ENCODE results near the gene NOS1AP. TPM values are rescaled to one million over a fixed set of nuclear protein-coding genes. Genes with fewer than 3 reads are reported as not detected.
"Not testable (repeated sequence)": the region's sequence is repeated elsewhere in the genome, so short reads cannot be mapped to it uniquely, and the experiment has no call there.

Gene NOS1AP
- polyA plus RNA-seq, 1 of the 3 experiments (the other 2 are of a cell fraction), result 0.03 TPM

DNA sequence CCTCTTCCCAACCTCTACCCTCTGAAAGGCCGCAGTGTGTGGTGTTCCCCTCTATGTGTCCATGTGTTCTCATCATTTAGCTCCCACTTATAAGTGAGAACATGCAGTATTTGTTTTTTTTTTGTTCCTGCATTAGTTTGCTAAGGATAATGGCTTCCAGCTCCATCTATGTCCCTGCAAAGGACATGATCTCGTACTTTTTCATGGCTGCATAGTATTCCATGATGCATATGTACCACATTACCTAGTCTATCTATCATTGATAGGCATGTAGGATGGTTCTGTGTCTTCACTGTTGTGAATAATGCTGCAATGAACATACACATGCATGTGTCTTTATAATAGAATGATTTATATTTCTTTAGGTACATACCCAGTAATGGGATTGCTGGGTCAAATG, 12.6 kb downstream of the NOS1AP start:
- H3K27ac ChIP-seq (ENCODE audit: low read depth in 2 of 2, low read length in 1 of 2); H2AFZ ChIP-seq (ENCODE audit: low read depth); H3K9ac ChIP-seq; H4K20me1 ChIP-seq (ENCODE audit: insufficient read depth); H3F3A ChIP-seq (replicated peaks; ENCODE audit: insufficient read depth); POLR2A ChIA-PET; H3K79me2 ChIP-seq (ENCODE audit: insufficient read depth); H3K9me3 ChIP-seq; H3K36me3 ChIP-seq (replicated peaks in 1 of 2; ENCODE audit: control insufficient read depth in 1 of 2, insufficient read depth in 2 of 2, low read length in 1 of 2); H3K27me3 ChIP-seq (ENCODE audit: insufficient read depth); H3K9me2 ChIP-seq; DNase-seq; H3K4me2 ChIP-seq; H3K4me3 ChIP-seq (ENCODE audit: low read depth in 2 of 2, low read length in 1 of 2): not testable (repeated sequence)
- WGBS (ENCODE audit: low lambda C conversion rate), result 20% methylated on average over 2 of the region's 2 CpGs
- peaks cover 6 to 11% of the 10 kb centered on the region in 2 experiments; a peak in 3 of 4 replicates for H3K4me1 ChIP-seq (ENCODE audit: control insufficient read depth in 1 of 2, insufficient read depth in 2 of 2, low read depth in 1 of 2, low read length in 1 of 2)
- CTCF ChIA-PET, result interaction anchor here (1.1 kb wide), 1 partner anchor 45 kb away, joined by 3 read pairs; no protein-coding TSS in a partner anchor

DNA sequence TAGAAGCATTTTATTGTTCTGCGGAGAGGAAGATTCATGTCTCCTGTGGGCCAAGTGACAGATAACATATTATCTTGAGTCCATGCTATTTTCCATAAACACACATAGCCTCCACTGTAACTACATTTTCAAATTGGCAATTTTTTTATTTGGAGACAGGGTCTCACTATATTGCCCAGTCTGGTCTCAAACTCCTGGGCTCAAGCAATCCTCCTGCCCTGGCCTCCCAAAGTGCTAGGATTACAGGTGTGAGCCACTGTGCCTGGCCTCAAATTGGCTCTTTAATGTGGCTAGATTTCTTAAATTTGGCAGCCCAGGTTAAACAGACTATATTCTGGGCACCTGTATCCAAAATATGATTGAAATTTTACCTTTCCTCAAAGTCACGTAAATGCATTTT, 13.8 kb downstream of the NOS1AP start:
- H4K20me1 ChIP-seq (ENCODE audit: insufficient read depth), result no peaks in the 10 kb centered on the region
- no peaks in the 10 kb centered on the region for H3K27me3 ChIP-seq (ENCODE audit: insufficient read depth)
- H3K36me3 ChIP-seq (replicated peaks in 1 of 2; ENCODE audit: control insufficient read depth in 1 of 2, insufficient read depth in 2 of 2, low read length in 1 of 2), result no peaks in the 10 kb centered on the region
- ChIA-PET CTCF (no interaction called here), POLR2A (no interaction called here)
- no peaks in the 10 kb centered on the region for H3K9me2 ChIP-seq
- H3K4me1 ChIP-seq (ENCODE audit: control insufficient read depth in 1 of 2, insufficient read depth in 2 of 2, low read depth in 1 of 2, low read length in 1 of 2), result peaks cover 6 to 11% of the 10 kb centered on the region in 2 experiments; a peak in 3 of 4 replicates
- H3K9ac ChIP-seq, result no peak overlapping the region
- WGBS (ENCODE audit: low lambda C conversion rate), result 81% methylated on average over 2 of the region's 2 CpGs
- no peaks in the 10 kb centered on the region for H3K9me3 ChIP-seq
- H3K27ac ChIP-seq (ENCODE audit: low read depth in 2 of 2, low read length in 1 of 2), result no peak overlapping the region
- no peak for DNase-seq
- no peaks in the 10 kb centered on the region for H3F3A ChIP-seq (replicated peaks; ENCODE audit: insufficient read depth)
- no peak for TF ChIP-seq SMC3 (IDR thresholded peaks at IDR 0.05; ENCODE audit: low read depth, low read length)
- TF ChIP-seq GABPA (IDR thresholded peaks at IDR 0.05; ENCODE audit: low read depth), result no peak
- TF ChIP-seq FOSL2 (IDR thresholded peaks at IDR 0.05; ENCODE audit: borderline replicate concordance, low read depth), result no peak
- TF ChIP-seq RFX5 (IDR thresholded peaks at IDR 0.05; ENCODE audit: low read length), result no peak
- TF ChIP-seq, protein P1, sequence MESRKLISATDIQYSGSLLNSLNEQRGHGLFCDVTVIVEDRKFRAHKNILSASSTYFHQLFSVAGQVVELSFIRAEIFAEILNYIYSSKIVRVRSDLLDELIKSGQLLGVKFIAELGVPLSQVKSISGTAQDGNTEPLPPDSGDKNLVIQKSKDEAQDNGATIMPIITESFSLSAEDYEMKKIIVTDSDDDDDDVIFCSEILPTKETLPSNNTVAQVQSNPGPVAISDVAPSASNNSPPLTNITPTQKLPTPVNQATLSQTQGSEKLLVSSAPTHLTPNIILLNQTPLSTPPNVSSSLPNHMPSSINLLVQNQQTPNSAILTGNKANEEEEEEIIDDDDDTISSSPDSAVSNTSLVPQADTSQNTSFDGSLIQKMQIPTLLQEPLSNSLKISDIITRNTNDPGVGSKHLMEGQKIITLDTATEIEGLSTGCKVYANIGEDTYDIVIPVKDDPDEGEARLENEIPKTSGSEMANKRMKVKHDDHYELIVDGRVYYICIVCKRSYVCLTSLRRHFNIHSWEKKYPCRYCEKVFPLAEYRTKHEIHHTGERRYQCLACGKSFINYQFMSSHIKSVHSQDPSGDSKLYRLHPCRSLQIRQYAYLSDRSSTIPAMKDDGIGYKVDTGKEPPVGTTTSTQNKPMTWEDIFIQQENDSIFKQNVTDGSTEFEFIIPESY (IDR thresholded peaks at IDR 0.05; ENCODE audit: borderline replicate concordance, low read depth), result no peak
- TF ChIP-seq, protein P2, sequence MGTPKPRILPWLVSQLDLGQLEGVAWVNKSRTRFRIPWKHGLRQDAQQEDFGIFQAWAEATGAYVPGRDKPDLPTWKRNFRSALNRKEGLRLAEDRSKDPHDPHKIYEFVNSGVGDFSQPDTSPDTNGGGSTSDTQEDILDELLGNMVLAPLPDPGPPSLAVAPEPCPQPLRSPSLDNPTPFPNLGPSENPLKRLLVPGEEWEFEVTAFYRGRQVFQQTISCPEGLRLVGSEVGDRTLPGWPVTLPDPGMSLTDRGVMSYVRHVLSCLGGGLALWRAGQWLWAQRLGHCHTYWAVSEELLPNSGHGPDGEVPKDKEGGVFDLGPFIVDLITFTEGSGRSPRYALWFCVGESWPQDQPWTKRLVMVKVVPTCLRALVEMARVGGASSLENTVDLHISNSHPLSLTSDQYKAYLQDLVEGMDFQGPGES (IDR thresholded peaks at IDR 0.05; ENCODE audit: low read depth, low read length), result no peak
- TF ChIP-seq EP300 (IDR thresholded peaks at IDR 0.05; ENCODE audit: borderline replicate concordance in 1 of 2, low read depth in 1 of 2, low read length in 1 of 2), result no peak
- no peak for TF ChIP-seq EZH2phosphoT487 (IDR thresholded peaks at IDR 0.05; ENCODE audit: borderline replicate concordance, low read depth)
- TF ChIP-seq JUND (IDR thresholded peaks at IDR 0.05), result no peak
- TF ChIP-seq FOXM1 (IDR thresholded peaks at IDR 0.05; ENCODE audit: low read depth), result no peak
- no peak for TF ChIP-seq ELF1 (IDR thresholded peaks at IDR 0.05)
- TF ChIP-seq, protein P3, sequence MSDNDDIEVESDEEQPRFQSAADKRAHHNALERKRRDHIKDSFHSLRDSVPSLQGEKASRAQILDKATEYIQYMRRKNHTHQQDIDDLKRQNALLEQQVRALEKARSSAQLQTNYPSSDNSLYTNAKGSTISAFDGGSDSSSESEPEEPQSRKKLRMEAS (IDR thresholded peaks at IDR 0.05; ENCODE audit: low read depth), result no peak
- TF ChIP-seq RAD21 (IDR thresholded peaks at IDR 0.05; ENCODE audit: low read length), result no peak
- TF ChIP-seq TAF1 (IDR thresholded peaks at IDR 0.05; ENCODE audit: borderline replicate concordance, low read depth, low read length), result no peak
- no peak for TF ChIP-seq CHD2 (IDR thresholded peaks at IDR 0.05; ENCODE audit: low read length, partially characterized antibody)
- no peak overlapping the region for H3K4me2 ChIP-seq
- no peak overlapping the region for H3K4me3 ChIP-seq (ENCODE audit: low read depth in 2 of 2, low read length in 1 of 2)
- no peak overlapping the region for H2AFZ ChIP-seq (ENCODE audit: low read depth)
- no peaks in the 10 kb centered on the region for H3K79me2 ChIP-seq (ENCODE audit: insufficient read depth)

All from SK-N-SH (cell line).